ENCODE measurements around the gene ATAT1. TPM values are rescaled to one million over a fixed set of nuclear protein-coding genes. Genes with fewer than 3 reads are reported as not detected.

The ATAT1 gene
- total and polyA plus RNA-seq, 9 of the 15 experiments (the other 6 are each of a cell fraction or from before 2014, with no cell fraction given): 0.65 to 5.8 (median 1.6) TPM

- TF ChIP-seq KAT2B (IDR thresholded peaks at IDR 0.05; ENCODE audit: low read depth, low read length): no peak
- TF ChIP-seq ZNF316 (IDR thresholded peaks at IDR 0.05): no peak
- no peak for TF ChIP-seq HOXB6 (CRISPR knock-in tag; IDR thresholded peaks at IDR 0.05; ENCODE audit: borderline replicate concordance)
- no peak for TF ChIP-seq ZBTB7A (IDR thresholded peaks at IDR 0.05; ENCODE audit: borderline replicate concordance, control insufficient read depth, low read depth, low read length)
- 0 out of 2 replicates have a peak, but pooled peaks have one; percentile 12 for TF ChIP-seq GATA2 (CRISPR knock-in tag; IDR thresholded peaks at IDR 0.05)
- no peak for TF ChIP-seq HIVEP1 (CRISPR knock-in tag; IDR thresholded peaks at IDR 0.05)
- no peak for TF ChIP-seq BRD9 (IDR thresholded peaks at IDR 0.05; ENCODE audit: low read depth, partially characterized antibody)
- TF ChIP-seq STAT5A (IDR thresholded peaks at IDR 0.05; ENCODE audit: borderline replicate concordance, low read length): no peak
- no peak for TF ChIP-seq RERE (CRISPR knock-in tag; IDR thresholded peaks at IDR 0.05; ENCODE audit: borderline replicate concordance)
- TF ChIP-seq BMI1 (IDR thresholded peaks at IDR 0.05; ENCODE audit: low read length): no peak
- no peak for TF ChIP-seq ZNF398 (CRISPR knock-in tag; IDR thresholded peaks at IDR 0.05)
- no peak for TF ChIP-seq ZNF695 (CRISPR knock-in tag; IDR thresholded peaks at IDR 0.05)
- no peak for TF ChIP-seq NFYB (IDR thresholded peaks at IDR 0.05; ENCODE audit: extremely low read depth, insufficient read length)
- 0 out of 2 replicates have a peak, but pooled peaks have one; percentile 21 for TF ChIP-seq EP300 (IDR thresholded peaks at IDR 0.05; ENCODE audit: low read length)
- no peak for TF ChIP-seq ZEB2 (IDR thresholded peaks at IDR 0.05)
- TF ChIP-seq C11orf30 (IDR thresholded peaks at IDR 0.05; ENCODE audit: low read depth): no peak
- no peak for TF ChIP-seq MCM7 (IDR thresholded peaks at IDR 0.05)
- TF ChIP-seq SIN3A (IDR thresholded peaks at IDR 0.05; ENCODE audit: borderline replicate concordance in 2 of 2, control insufficient read depth in 1 of 2, low read depth in 2 of 2, low read length in 2 of 2): no peak
- no peak for TF ChIP-seq ETV5 (CRISPR knock-in tag; IDR thresholded peaks at IDR 0.05; ENCODE audit: low read depth)
- no peak for TF ChIP-seq TGIF2 (CRISPR knock-in tag; IDR thresholded peaks at IDR 0.05)
- no peak for TF ChIP-seq CBX5 (IDR thresholded peaks at IDR 0.05; ENCODE audit: borderline replicate concordance, low read depth)
- TF ChIP-seq MITF (IDR thresholded peaks at IDR 0.05): no peak
Observed at GRCh38 chr6:30691208-30691847, 64.7 kb downstream of the ATAT1 start (continued).

Measured in K562 (cell line).